ENCODE measurements around the gene PSME4. TPM values are rescaled to one million over a fixed set of nuclear protein-coding genes. Genes with fewer than 3 reads are reported as not detected.

The PSME4 gene
- polyA plus RNA-seq, 3 donors, result 2.1 to 17.7 (median 3.1) TPM

- Histone ChIP-seq H3K79me2 (ENCODE audit: insufficient read depth, low read length) (peaks cover 82% of the 10 kb centered on the region), H3K4me1 (ENCODE audit: control insufficient read depth in 1 of 2, insufficient read depth in 2 of 2, low read length in 2 of 2) (no peaks in the 10 kb centered on the region), H3K36me3 (replicated peaks in 1 of 2; ENCODE audit: control insufficient read depth in 1 of 2, insufficient read depth in 2 of 2, low read length in 2 of 2) (peaks cover 5 to 17% of the 10 kb centered on the region in 2 donors), H3K27me3 (ENCODE audit: control insufficient read depth in 2 of 2, insufficient read depth in 2 of 2, low read length in 2 of 2) (no peaks in the 10 kb centered on the region), H3K9me3 (replicated peaks in 1 of 2; ENCODE audit: control insufficient read depth in 1 of 2, insufficient read depth in 1 of 2, low read length in 2 of 2) (no peaks in the 10 kb centered on the region), H4K20me1 (ENCODE audit: insufficient read depth, low read length) (peaks cover 85% of the 10 kb centered on the region), H3K27ac (ENCODE audit: low read depth in 1 of 2, low read length in 2 of 2) (no peak overlapping the region), H3K9ac (ENCODE audit: insufficient read depth, low read length, poor library complexity, severe bottlenecking) (no peak overlapping the region), H2AFZ (ENCODE audit: insufficient read depth, low read depth, low read length, poor library complexity, severe bottlenecking) (no peak overlapping the region), H3K4me2 (replicated peaks; ENCODE audit: extremely low read depth, low read length, poor library complexity, severe bottlenecking) (no peak overlapping the region), H3K4me3 (replicated peaks in 1 of 3; ENCODE audit: low read depth in 2 of 3, low read length in 3 of 3) (no peak overlapping the region)
- H3K36me3 Mint-ChIP-seq, result peaks cover 12 to 14% of the 10 kb centered on the region in 2 donors
- WGBS (ENCODE audit: insufficient coverage), result no CpG with 5 or more reads among the region's 4 CpGs
- no peaks in the 10 kb centered on the region for H3K27me3 Mint-ChIP-seq (ENCODE audit: low read depth in 3 of 3)
- H3K27ac Mint-ChIP-seq, result peak overlapping the region in 1 of 7 donors; percentile 30
- peaks cover 4% of the 10 kb centered on the region for H3K4me1 Mint-ChIP-seq
- TF ChIP-seq, protein P1, sequence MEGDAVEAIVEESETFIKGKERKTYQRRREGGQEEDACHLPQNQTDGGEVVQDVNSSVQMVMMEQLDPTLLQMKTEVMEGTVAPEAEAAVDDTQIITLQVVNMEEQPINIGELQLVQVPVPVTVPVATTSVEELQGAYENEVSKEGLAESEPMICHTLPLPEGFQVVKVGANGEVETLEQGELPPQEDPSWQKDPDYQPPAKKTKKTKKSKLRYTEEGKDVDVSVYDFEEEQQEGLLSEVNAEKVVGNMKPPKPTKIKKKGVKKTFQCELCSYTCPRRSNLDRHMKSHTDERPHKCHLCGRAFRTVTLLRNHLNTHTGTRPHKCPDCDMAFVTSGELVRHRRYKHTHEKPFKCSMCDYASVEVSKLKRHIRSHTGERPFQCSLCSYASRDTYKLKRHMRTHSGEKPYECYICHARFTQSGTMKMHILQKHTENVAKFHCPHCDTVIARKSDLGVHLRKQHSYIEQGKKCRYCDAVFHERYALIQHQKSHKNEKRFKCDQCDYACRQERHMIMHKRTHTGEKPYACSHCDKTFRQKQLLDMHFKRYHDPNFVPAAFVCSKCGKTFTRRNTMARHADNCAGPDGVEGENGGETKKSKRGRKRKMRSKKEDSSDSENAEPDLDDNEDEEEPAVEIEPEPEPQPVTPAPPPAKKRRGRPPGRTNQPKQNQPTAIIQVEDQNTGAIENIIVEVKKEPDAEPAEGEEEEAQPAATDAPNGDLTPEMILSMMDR (IDR thresholded peaks at IDR 0.05), result no peak
- intact Hi-C loops (cut with micrococcal nuclease), result no loop called here
- no peak for DNase-seq
- H3K4me3 Mint-ChIP-seq, result no peak overlapping the region
- H3K9me3 Mint-ChIP-seq, result no peaks in the 10 kb centered on the region
Observed at GRCh38 chr2:53952519-53952918, 18.3 kb downstream of the PSME4 start.

DNA sequence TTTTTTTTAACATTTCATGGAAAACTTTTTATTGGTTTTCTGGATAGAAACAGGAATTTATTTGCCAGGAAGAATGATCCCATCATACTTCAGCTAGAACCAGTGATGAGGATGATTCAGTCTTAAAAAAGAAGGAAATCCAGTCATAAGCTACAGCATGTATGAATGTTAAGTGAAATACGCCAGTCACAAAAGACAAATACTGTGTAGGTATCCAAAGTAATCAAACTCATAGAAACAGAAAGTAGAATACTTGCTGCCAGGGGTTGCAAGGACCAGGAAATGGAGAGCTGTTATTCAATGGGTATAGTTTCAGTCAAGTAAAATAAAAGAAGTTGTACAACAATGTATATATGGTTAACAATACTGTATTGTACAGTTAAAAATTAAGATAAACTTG is 21.3 kb downstream of the PSME4 start:
- Histone ChIP-seq H3K4me3 (replicated peaks in 1 of 3; ENCODE audit: low read depth in 2 of 3, low read length in 3 of 3) (no peak overlapping the region), H3K27ac (ENCODE audit: low read depth in 1 of 2, low read length in 2 of 2) (no peak overlapping the region), H3K79me2 (ENCODE audit: insufficient read depth, low read length) (peaks cover 53% of the 10 kb centered on the region), H3K27me3 (ENCODE audit: control insufficient read depth in 2 of 2, insufficient read depth in 2 of 2, low read length in 2 of 2) (no peaks in the 10 kb centered on the region), H3K4me2 (replicated peaks; ENCODE audit: extremely low read depth, low read length, poor library complexity, severe bottlenecking) (no peak overlapping the region), H2AFZ (ENCODE audit: insufficient read depth, low read depth, low read length, poor library complexity, severe bottlenecking) (no peak overlapping the region), H3K9ac (ENCODE audit: insufficient read depth, low read length, poor library complexity, severe bottlenecking) (no peak overlapping the region), H4K20me1 (ENCODE audit: insufficient read depth, low read length) (peaks cover 66% of the 10 kb centered on the region), H3K9me3 (replicated peaks in 1 of 2; ENCODE audit: control insufficient read depth in 1 of 2, insufficient read depth in 1 of 2, low read length in 2 of 2) (no peaks in the 10 kb centered on the region), H3K36me3 (replicated peaks in 1 of 2; ENCODE audit: control insufficient read depth in 1 of 2, insufficient read depth in 2 of 2, low read length in 2 of 2) (peaks cover 17 to 34% of the 10 kb centered on the region in 2 donors), H3K4me1 (ENCODE audit: control insufficient read depth in 1 of 2, insufficient read depth in 2 of 2, low read length in 2 of 2) (peaks cover 8 to 15% of the 10 kb centered on the region in 2 donors)
- H3K4me3 Mint-ChIP-seq, result no peak overlapping the region
- no peaks in the 10 kb centered on the region for H3K27me3 Mint-ChIP-seq (ENCODE audit: low read depth in 3 of 3)
- H3K4me1 Mint-ChIP-seq, result peaks cover 27% of the 10 kb centered on the region
- WGBS (ENCODE audit: insufficient coverage), result no CpG with 5 or more reads among the region's 1 CpG
- H3K9me3 Mint-ChIP-seq, result peaks cover 0 to 2% (median 0%) of the 10 kb centered on the region in 7 donors
- no peak for DNase-seq
- peaks cover 27 to 33% of the 10 kb centered on the region in 2 donors for H3K36me3 Mint-ChIP-seq
- intact Hi-C loops (cut with micrococcal nuclease), result no loop called here
- no peak overlapping the region for H3K27ac Mint-ChIP-seq
- TF ChIP-seq, protein P1 (IDR thresholded peaks at IDR 0.05), result no peak
